ENCODE results near the gene UFL1.
"Not testable (repeated sequence)": the region's sequence is repeated elsewhere in the genome, so short reads cannot be mapped to it uniquely, and the experiment has no call there.

Gene UFL1

DNA sequence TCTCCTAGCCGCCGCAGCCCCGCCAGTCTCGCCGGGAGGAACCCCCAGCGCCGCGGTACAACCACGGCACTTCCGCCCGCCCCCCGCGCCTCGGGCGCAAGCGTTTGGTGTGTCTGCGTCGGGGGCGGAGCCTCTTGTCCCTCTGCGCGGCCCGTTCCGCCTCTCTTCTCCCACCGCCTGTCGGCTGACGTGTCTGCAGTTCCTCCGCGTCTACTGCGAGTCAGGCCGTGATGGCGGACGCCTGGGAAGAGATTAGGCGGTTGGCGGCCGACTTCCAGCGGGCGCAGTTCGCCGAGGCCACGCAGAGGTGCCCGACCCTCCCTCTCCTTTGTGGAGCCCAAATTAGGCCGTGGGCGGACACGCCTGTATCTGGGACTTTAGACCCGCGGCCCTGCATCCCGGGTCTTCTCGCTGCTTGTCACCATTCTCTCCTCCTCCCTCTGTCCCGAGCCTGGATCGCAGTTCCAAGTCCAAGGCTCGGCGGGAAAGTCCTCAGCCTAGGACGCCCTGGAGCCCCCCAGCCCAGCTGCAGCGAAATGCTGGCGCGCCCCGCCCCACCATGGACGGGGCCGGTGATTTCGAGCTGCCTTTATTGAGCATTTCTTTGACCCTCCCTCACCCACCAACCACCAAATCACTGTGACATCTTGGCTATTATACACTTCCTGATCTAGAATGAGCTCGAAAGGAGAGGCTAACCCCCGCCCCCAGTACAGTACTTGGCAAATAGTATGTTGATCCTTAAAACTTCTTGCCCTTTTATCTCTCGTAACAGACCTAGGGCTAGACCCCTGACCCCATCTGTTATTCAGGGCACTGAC lies at the start of gene UFL1:
Gene UFL1 (plus strand): TSS at position 163 of the 821 bp plus-strand sequence. CDS start 68 bp downstream, at position 231.
- DNase-seq, result peak; percentile 97

DNA sequence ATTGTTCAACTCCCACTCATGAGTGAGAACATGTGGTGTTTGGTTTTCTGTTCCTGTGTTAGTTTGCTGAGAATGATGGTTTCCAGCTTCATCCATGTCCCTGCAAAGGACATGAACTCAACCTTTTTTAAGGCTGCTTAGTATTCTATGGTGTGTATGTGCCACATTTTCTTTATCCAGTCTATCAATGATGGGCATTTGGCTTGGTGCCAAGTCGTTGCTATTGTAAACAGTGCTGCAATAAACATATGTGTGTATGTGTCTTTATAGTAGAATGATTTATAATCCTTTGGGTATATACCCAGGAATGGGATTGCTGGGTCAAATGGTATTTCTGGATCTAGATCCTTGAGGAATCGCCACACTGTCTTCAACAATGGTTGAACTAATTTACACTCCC lies 49.3 kb upstream of the UFL1 start:
- DNase-seq, result not testable (repeated sequence)

DNA sequence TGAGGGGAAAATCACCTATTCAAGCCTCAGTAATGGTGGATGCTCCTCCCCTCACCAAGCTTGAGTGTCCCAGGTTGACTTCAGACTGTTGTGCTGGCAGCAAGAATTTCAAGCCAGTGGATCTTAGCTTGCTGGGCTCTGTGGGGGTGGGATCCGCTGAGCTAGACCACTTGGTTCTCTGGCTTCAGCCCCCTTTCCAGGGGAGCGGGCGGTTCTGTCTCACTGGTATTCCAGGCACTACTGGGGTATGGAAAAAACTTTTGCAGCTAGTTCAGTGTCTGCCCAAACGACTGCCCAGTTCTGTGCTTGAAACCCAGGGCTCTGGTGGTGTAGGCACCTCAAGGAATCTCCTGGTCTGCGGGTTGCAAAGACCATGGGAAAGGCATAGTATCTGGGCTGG lies 42.9 kb upstream of the UFL1 start:
- no peak for DNase-seq

DNA sequence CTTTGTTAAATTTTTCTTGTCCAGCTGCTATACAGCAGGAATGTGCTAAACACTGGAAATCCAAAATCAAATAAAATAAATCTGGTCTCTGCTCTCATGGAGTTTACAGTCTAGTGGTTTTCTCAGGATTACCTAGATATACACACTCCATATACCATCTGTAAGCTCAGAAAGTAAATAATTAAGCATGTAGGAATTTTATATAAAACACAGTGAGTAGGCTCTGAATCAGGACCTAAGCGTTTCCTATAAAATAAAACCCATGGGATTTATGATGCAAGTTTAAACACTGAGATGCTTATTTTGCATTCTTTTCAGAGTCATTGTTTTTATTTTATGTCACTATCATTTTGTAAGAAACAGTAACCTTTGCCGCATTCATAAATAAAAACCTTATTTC lies 29.7 kb upstream of the UFL1 start:
- no peak for DNase-seq

DNA sequence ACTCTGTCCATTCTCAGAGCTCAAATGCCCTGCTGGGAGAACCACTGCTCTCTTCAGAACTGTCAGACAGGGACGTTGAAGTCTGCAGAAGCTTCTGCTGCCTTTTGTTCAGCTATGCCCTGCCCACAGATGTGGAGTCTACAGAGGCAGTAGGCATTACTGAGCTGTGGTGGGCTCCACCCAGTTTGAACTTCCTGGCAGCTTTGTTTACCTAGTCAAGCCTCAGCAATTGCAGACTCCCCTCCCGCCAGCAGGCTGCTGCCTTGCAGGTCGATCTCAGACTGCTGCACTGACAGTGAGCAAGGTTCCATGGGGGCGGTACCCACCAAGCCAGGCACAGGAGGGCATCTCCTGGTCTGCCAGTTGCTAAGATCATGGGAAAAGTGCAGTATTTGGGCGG lies 21.8 kb upstream of the UFL1 start:
- no peak for DNase-seq

GRCh38 chr6:96502915-96503314 lies 18.7 kb upstream of the UFL1 start:
- no peak for DNase-seq

GRCh38 chr6:96505363-96505762 lies 16.2 kb upstream of the UFL1 start:
- DNase-seq, result no peak

- DNase-seq, result no peak
Observed at GRCh38 chr6:96509281-96509680, 12.3 kb upstream of the UFL1 start.

- no peak for DNase-seq
Observed at GRCh38 chr6:96520171-96521115, 1.2 kb upstream of the UFL1 start.

- DNase-seq, result no peak
Observed at GRCh38 chr6:96521306-96521643, 331 bp upstream of the UFL1 start.

GRCh38 chr6:96522465-96523009 lies 931 bp downstream of the UFL1 start:
- no peak for DNase-seq

GRCh38 chr6:96528193-96528592 lies 6.6 kb downstream of the UFL1 start:
- no peak for DNase-seq

DNA sequence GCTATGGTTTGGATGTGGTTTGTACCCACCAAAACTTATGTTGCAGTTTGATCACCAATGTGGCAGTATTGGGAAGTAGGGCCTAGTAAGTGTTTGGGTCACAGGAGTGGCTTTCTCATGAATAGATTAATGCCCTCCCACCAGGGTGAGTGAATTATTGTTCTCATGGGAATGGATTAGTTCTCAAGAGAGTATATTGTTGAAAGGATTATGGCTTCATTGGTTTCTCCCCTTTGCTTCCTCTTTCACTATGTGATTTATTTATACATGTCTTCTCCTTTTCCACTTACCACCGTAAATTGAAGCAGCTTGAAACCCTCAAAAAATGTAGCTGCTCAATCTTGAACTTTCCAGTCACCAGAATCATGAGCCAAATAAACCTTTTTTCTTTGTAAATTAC lies 10.8 kb downstream of the UFL1 start:
- DNase-seq, result no peak

- DNase-seq, result no peak
Observed at GRCh38 chr6:96537726-96538125, 16.1 kb downstream of the UFL1 start.

- DNase-seq, result peak; percentile 28
Observed at GRCh38 chr6:96542702-96543101, 21.1 kb downstream of the UFL1 start.

DNA sequence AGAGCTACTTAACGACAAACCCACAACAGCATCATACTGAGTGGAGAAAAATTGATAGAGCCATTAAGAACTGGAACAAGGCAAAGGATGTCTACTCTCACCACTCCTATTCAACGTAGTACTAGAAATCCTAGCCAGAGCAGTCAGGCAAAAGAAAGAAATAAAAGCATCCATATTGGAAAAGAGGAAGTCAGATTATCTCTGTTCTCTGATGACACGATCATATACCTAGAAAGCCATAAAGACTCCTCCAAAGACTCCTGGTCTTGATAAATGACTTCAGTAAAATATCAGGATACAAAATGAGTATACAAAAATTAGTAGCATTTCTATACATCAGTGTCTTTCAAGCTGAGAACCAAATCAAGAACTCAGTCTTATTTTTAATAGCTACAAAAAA lies 24.3 kb downstream of the UFL1 start:
- no peak for DNase-seq

- no peak for DNase-seq
Observed at GRCh38 chr6:96547654-96548053, 26.0 kb downstream of the UFL1 start.

GRCh38 chr6:96554558-96554957 lies 33.0 kb downstream of the UFL1 start:
- DNase-seq, result no peak

GRCh38 chr6:96559740-96560139 lies 38.1 kb downstream of the UFL1 start:
- DNase-seq, result not testable (repeated sequence)

DNA sequence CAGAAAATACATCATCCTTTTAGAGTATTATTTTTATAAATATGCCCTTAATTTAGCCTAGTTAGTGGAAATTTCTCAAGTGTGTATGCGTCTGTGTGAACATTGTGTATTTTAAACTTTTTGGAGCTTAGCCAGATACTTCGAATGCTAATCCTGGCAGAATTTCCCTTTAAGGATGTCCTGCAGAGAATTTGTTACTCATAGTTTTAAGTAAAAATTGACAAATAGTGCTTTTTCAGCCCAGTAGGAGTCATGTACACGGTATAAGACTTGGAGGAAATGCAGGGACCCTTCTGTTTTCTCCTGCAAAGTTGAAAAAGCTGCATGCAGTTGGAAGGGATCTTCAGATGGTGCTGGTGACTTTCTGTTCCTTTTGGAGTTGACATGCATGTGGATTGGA lies 41.3 kb downstream of the UFL1 start, which contains the start of gene FHL5:
Gene FHL5 (plus strand): TSS at position 243 of the 400 bp plus-strand sequence. CDS start 40,486 bp downstream, outside the sequence.
- DNase-seq, result no peak

DNA sequence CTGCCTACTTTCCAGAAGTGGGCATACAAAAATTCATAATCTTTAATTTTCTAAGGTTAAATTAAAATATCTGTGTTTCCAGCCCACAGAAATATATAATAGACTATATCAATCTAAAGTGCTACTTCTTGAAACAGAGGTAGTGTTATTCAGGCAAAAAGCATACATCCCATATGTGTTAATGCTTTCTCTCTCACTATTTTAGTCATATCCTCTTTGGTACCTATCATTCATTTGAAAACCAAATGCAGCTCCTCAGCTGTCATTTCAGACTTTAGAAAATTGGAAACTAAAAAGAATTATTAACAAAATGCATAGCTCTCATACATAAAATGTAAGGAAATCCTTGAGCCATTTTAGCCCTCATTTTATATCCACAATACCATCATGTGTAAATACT lies 42.2 kb downstream of the UFL1 start:
- DNase-seq, result no peak

- DNase-seq, result no peak
Observed at GRCh38 chr6:96570053-96570452, 48.4 kb downstream of the UFL1 start.

- DNase-seq, result no peak
Observed at GRCh38 chr6:96571551-96571950, 49.9 kb downstream of the UFL1 start.

DNA sequence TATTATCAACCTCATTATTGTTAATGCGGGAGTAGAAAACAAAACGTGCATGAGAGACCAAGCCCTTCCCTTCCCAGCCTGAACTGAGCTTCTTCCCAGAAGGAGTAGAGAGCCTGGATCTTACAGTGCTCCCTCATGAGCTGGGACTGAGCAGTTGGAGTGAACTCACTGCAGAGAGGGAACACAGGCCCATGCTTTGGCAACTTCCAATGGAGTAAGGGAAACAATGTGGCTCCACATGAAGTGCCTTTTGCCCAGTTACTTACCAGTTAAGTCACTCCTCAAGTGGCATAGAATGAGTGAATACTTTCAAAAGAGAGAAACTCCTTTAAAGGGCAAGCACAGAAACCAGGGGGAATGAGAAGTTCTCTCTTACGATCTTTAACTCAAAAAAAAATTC lies 53.8 kb downstream of the UFL1 start:
- DNase-seq, result no peak
